Measurements from ENCODE around the gene SELENON. TPM values are rescaled to one million over a fixed set of nuclear protein-coding genes. Genes with fewer than 3 reads are reported as not detected.
A peak's percentile ranks its signal among the peaks of the same experiment; 100 is the strongest.

SELENON gene
- total RNA-seq, 2 donors from 2014 or later, result 89.7 to 90.0 TPM

DNA sequence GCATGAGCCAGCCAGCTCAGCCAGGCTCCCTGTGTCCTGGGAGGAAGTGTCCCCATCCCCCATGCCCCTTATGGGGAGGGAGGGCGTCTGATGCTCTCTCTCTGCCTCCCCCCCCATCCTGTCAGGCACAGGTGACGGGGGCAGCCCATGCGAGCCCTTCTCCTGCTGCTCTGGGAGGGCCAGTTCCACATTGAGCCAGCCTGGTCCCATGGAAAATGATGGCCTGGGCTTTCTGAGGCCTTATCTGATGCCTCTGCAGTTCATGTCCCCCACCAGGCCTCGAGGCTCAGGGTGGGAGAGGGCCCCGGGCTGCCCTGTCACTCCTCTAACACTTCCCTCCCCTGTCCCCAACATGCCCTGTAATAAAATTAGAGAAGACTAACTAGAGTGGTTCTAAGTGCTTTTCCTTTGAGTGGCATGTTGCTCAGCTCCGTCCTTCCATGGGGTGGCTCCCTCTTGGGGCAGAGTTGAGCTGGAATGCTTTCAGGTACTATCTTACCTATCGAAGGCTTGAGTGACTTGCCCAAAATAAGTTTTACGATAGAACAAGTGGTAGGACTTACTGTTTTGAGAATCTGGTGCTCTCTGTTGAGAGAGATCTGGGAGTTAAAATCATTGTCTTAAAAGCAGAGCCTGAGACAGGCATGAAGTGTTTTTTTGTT is 18.0 kb downstream of the SELENON start:
- 32% methylated on average over 8 of the region's 8 CpGs for WGBS
- Histone ChIP-seq H3K9me3 (no peaks in the 10 kb centered on the region), H3K27ac (peak overlapping the region in 1 of 2 donors; percentile 87), H3K4me3 (no peak overlapping the region), H3K36me3 (no peaks in the 10 kb centered on the region), H3K4me1 (replicated peaks) (peaks cover 11% of the 10 kb centered on the region), H3K27me3 (replicated peaks; ENCODE audit: insufficient read depth) (no peaks in the 10 kb centered on the region)
- intact Hi-C loops (cut with DNase I), result no loop called here
- no peak for DNase-seq (ENCODE audit: low spot score)
- TF ChIP-seq POLR2AphosphoS5 (IDR thresholded peaks at IDR 0.05), result no peak
- TF ChIP-seq, protein P1, sequence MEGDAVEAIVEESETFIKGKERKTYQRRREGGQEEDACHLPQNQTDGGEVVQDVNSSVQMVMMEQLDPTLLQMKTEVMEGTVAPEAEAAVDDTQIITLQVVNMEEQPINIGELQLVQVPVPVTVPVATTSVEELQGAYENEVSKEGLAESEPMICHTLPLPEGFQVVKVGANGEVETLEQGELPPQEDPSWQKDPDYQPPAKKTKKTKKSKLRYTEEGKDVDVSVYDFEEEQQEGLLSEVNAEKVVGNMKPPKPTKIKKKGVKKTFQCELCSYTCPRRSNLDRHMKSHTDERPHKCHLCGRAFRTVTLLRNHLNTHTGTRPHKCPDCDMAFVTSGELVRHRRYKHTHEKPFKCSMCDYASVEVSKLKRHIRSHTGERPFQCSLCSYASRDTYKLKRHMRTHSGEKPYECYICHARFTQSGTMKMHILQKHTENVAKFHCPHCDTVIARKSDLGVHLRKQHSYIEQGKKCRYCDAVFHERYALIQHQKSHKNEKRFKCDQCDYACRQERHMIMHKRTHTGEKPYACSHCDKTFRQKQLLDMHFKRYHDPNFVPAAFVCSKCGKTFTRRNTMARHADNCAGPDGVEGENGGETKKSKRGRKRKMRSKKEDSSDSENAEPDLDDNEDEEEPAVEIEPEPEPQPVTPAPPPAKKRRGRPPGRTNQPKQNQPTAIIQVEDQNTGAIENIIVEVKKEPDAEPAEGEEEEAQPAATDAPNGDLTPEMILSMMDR (IDR thresholded peaks at IDR 0.05), result peak in 2 of 4 experiments; percentile 33 to 42

DNA sequence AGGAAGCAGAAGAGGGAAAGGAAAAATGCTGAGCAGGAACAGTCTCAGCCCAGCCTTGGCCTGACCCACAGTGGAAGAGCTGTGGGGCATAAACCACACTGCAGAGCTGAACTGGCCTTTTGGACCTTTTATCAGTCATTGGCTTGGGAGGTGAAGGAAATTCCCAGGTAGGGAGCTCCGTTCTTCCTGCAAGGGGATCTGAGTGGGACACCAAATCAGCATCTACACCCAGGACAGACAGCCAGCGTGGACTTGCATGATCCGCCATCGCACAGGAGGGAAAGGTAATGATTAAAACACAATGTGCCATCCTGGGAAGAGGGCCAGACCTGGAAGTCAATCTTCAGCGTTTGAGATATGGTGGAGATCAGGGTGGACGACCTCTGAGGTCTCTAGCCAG is 18.6 kb downstream of the SELENON start:
- Histone ChIP-seq H3K36me3 (no peaks in the 10 kb centered on the region), H3K4me3 (peak overlapping the region in 1 of 2 donors; percentile 86), H3K9me3 (no peaks in the 10 kb centered on the region), H3K4me1 (replicated peaks) (peaks cover 11% of the 10 kb centered on the region), H3K27me3 (replicated peaks; ENCODE audit: insufficient read depth) (no peaks in the 10 kb centered on the region), H3K27ac (peak overlapping the region; percentile 77 to 87)
- intact Hi-C loops (cut with DNase I), result no loop called here
- DNase-seq (ENCODE audit: low spot score), result no peak
- 33% methylated on average over 6 of the region's 6 CpGs for WGBS
- TF ChIP-seq POLR2AphosphoS5 (IDR thresholded peaks at IDR 0.05), result no peak
- TF ChIP-seq, protein P1 (IDR thresholded peaks at IDR 0.05), result no peak

DNA sequence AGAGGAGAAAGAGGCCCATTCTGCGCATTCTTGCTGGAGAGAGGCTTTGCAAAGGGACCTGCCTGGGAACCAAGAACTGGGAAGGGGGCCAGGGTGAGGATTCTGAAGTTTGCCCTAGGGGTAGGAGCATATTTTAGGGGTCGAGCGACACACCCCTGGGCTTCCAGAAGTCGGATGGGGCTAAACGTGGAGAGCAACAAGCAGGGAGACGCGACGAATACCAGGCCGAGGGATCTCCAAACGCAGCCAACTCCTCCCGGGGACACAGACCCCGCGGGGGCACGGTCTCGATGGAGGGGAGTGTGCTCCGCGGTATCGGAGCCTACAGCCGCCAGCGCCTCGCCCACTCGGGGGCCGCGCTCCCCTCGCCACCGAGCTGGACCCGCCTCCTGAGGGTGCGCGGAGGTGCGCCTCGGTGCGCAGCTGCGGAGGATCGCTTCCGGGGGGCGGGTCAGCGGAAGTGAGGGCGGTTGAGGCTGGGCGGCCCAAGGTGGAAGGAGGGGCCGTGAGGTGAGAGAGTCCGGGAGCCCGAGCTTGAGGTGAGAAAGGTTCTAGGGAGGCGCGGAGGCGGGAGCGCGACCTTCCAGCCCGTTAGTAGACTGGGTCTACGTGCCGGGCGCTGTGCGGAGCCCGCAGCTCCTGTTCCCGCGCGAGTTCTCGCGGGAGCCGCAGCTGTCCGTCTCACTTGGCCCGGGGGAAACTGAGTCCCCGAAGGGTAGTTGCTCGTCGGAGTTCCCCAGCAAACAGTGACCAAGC is 19.7 kb downstream of the SELENON start, which contains the start of gene MTFR1L:
TSS of gene MTFR1L (plus strand) at position 464 of the 756 bp plus-strand sequence. CDS start 3,151 bp downstream, outside the sequence.
- 1% methylated on average over 62 of the region's 64 CpGs for WGBS
- Histone ChIP-seq H3K9me3 (no peaks in the 10 kb centered on the region), H3K36me3 (no peaks in the 10 kb centered on the region), H3K27me3 (replicated peaks; ENCODE audit: insufficient read depth) (no peaks in the 10 kb centered on the region), H3K27ac (peak within 1 kb of the TSS; percentile 77 to 87), H3K4me3 (peak within 1 kb of the TSS; percentile 78 to 86), H3K4me1 (replicated peaks) (peaks cover 11% of the 10 kb centered on the region)
- intact Hi-C loops (cut with DNase I), result no loop called here
- peak; percentile 86 for DNase-seq (ENCODE audit: low spot score)
- TF ChIP-seq POLR2A (IDR thresholded peaks at IDR 0.05), result peak; percentile 92
- TF ChIP-seq, protein P1 (IDR thresholded peaks at IDR 0.05), result peak in 1 of 4 experiments; percentile 29
- TF ChIP-seq POLR2AphosphoS5 (IDR thresholded peaks at IDR 0.05), result peak; percentile 98

DNA sequence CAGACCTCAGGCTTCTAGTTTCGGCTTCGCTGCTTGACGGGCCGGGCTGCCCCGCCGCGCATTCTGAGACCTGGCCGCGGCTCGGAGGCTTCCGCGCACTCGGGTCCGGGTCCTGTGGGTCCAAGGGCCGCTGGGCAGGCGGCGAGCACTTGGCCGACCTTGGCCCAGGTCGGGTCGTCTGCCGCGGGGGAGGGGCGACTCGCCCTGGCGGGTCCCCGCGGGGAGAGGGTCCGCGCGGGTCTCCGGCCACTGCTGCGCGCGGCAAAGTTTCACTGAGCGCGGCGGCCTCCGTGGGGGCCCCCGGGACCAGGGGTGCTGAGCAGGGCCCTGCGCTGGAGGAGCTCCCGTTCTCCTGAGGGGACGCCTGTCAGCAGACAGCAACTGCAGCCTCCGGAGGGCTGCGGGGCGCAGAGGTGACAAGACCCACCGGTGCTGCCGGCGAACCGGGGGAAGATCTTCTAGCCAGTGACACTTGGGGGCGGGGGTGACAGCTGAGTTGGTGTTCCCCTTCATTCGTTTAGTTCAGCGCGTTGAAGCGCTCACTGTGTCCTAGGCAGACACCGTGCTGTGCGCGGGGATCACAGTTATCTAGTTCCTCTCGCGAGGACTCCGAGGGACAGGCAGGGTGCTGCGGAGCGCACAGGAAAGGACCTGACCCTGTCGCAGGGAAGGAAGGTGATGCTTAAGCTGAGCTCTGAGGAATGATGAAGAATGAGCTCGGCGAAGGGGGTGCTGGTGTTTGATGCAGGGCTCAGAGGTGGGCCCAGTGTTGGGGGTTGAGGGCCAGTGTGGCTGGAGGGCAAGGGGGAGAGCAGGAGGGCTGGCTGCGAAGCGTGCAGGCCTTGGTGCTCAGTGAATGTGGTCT is 20.5 kb downstream of the SELENON start:
- intact Hi-C loops (cut with DNase I), result no loop called here
- H3K36me3 ChIP-seq, result no peaks in the 10 kb centered on the region
- DNase-seq (ENCODE audit: low spot score), result no peak
- WGBS, result under 1% methylated on average over 35 of the region's 67 CpGs
- peaks cover 11% of the 10 kb centered on the region for H3K4me1 ChIP-seq (replicated peaks)
- peak overlapping the region; percentile 77 to 87 for H3K27ac ChIP-seq
- TF ChIP-seq POLR2AphosphoS5 (IDR thresholded peaks at IDR 0.05) (no peak), POLR2A (IDR thresholded peaks at IDR 0.05) (no peak)
- TF ChIP-seq, protein P1 (IDR thresholded peaks at IDR 0.05), result no peak
- no peaks in the 10 kb centered on the region for H3K27me3 ChIP-seq (replicated peaks; ENCODE audit: insufficient read depth)
- peak overlapping the region; percentile 78 to 86 for H3K4me3 ChIP-seq
- no peaks in the 10 kb centered on the region for H3K9me3 ChIP-seq

Measured in prostate gland (tissue), 2 donors.